IPS-18a (cell line): ENCODE results near the gene PLK3.
"Not testable (repeated sequence)": the region's sequence is repeated elsewhere in the genome, so short reads cannot be mapped to it uniquely, and the experiment has no call there.

Experiments
- H3K27ac ChIP-seq: one replicate; pipeline ENCODE4 v1.5.1; 2013; ENCODE audit warnings: low read length
- H3K27me3 ChIP-seq: one replicate; pipeline ENCODE4 v1.6.1; 2013; ENCODE audit warnings: mild to moderate bottlenecking, low read length; ENCODE audit not compliant: control insufficient read depth, insufficient read depth
- H3K36me3 ChIP-seq: one replicate; pipeline ENCODE4 v1.6.1; 2013; ENCODE audit warnings: low read depth, low read length; ENCODE audit not compliant: control insufficient read depth
- H3K4me1 ChIP-seq: one replicate; pipeline ENCODE4 v1.6.1; 2013; ENCODE audit warnings: low read depth, low read length; ENCODE audit not compliant: control insufficient read depth
- H3K4me3 ChIP-seq: one replicate; pipeline ENCODE4 v1.5.1; 2013; ENCODE audit warnings: low read length
- H3K9ac ChIP-seq: one replicate; pipeline ENCODE4 v1.6.1; 2013; ENCODE audit warnings: mild to moderate bottlenecking, low read length, moderate library complexity
- H3K9me3 ChIP-seq: one replicate; pipeline ENCODE4 v1.6.1; 2013; ENCODE audit warnings: low read depth, low read length; ENCODE audit not compliant: control insufficient read depth

Gene PLK3

GRCh38 chr1:44835738-44836675 is 35.8 kb downstream of the PLK3 start:
- H3K4me1 ChIP-seq, result peaks cover 11% of the 10 kb centered on the region
- H3K36me3 ChIP-seq, result no peaks in the 10 kb centered on the region
- no peak overlapping the region for H3K27ac ChIP-seq
- no peaks in the 10 kb centered on the region for H3K27me3 ChIP-seq
- no peak overlapping the region for H3K4me3 ChIP-seq
- no peak overlapping the region for H3K9ac ChIP-seq
- H3K9me3 ChIP-seq, result no peaks in the 10 kb centered on the region

DNA sequence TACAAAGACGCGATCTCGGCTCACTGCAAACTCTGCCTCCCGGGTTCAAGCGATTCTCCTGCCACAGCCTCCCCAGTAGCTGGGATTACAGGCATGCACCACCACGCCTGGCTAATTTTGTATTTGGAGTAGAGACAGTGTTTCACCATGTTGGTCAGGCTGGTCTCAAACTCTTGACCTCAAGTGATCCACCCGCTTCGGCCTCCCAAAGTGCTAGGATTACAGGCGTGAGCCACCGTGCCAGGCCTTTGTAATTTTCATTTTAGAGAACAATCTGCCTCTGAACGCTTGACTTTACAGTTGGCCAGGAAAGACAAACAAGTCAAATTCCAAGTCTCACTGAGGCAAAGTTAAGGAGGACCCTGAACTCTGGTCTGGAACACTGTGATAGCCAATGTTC is 38.1 kb downstream of the PLK3 start:
- H3K27me3 ChIP-seq, result peaks cover 15% of the 10 kb centered on the region
- not testable (repeated sequence) for H3K36me3 ChIP-seq, H3K9me3 ChIP-seq, H3K4me1 ChIP-seq, H3K9ac ChIP-seq, H3K27ac ChIP-seq, H3K4me3 ChIP-seq

DNA sequence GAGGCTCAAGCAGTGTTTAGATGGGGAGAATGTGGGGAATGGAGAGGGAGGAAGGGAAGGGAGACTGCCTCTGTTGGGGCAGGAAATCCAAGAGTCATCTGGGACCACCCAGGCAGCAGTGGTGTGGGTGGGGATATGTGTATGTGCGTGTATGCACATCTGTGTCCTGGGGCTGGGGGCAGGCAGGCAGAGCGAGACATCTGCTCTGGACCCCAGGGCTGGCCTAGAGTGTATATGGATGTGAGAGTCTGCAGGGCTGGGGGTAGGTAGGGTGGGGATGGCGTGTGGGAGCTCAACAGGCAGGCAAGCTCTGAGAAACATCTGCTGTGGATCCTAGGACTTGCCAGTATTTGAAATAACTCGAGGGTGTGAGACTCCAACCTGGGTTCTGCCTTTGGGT is 39.4 kb downstream of the PLK3 start:
- H3K27ac ChIP-seq, result no peak overlapping the region
- H3K9ac ChIP-seq, result no peak overlapping the region
- H3K36me3 ChIP-seq, result no peaks in the 10 kb centered on the region
- H3K9me3 ChIP-seq, result no peaks in the 10 kb centered on the region
- H3K27me3 ChIP-seq, result peaks cover 15% of the 10 kb centered on the region
- no peaks in the 10 kb centered on the region for H3K4me1 ChIP-seq
- no peak overlapping the region for H3K4me3 ChIP-seq

GRCh38 chr1:44842486-44842861 is 42.3 kb downstream of the PLK3 start:
- Histone ChIP-seq H3K9me3 (no peaks in the 10 kb centered on the region), H3K4me3 (peak overlapping the region; percentile 69), H3K36me3 (no peaks in the 10 kb centered on the region), H3K27ac (no peak overlapping the region), H3K9ac (peak overlapping the region; percentile 42), H3K27me3 (peaks cover 15% of the 10 kb centered on the region), H3K4me1 (no peaks in the 10 kb centered on the region)

- Histone ChIP-seq H3K36me3 (no peaks in the 10 kb centered on the region), H3K9ac (peak within 1 kb of the TSS; percentile 42), H3K27me3 (peaks cover 15% of the 10 kb centered on the region), H3K27ac (no peak within 1 kb of the TSS), H3K9me3 (no peaks in the 10 kb centered on the region), H3K4me1 (no peaks in the 10 kb centered on the region), H3K4me3 (peak within 1 kb of the TSS; percentile 69)
Measured at GRCh38 chr1:44842862-44843655, 42.9 kb downstream of the PLK3 start, which contains the start of gene PTCH2. Gene PTCH2 (minus strand): TSS chr1:44843253. CDS start chr1:44842932, 321 bp downstream.

GRCh38 chr1:44846985-44847384 is 46.8 kb downstream of the PLK3 start:
- Histone ChIP-seq H3K4me1 (no peaks in the 10 kb centered on the region), H3K9me3 (no peaks in the 10 kb centered on the region), H3K9ac (no peak overlapping the region), H3K4me3 (no peak overlapping the region), H3K27ac (no peak overlapping the region), H3K36me3 (no peaks in the 10 kb centered on the region), H3K27me3 (peaks cover 9% of the 10 kb centered on the region)

GRCh38 chr1:44847845-44848244 is 47.7 kb downstream of the PLK3 start:
- H3K27ac ChIP-seq, result no peak overlapping the region
- no peaks in the 10 kb centered on the region for H3K36me3 ChIP-seq
- no peaks in the 10 kb centered on the region for H3K27me3 ChIP-seq
- no peaks in the 10 kb centered on the region for H3K9me3 ChIP-seq
- no peak overlapping the region for H3K4me3 ChIP-seq
- H3K4me1 ChIP-seq, result no peaks in the 10 kb centered on the region
- H3K9ac ChIP-seq, result no peak overlapping the region

- Histone ChIP-seq H3K4me3 (no peak overlapping the region), H3K9me3 (no peaks in the 10 kb centered on the region), H3K27ac (no peak overlapping the region), H3K36me3 (no peaks in the 10 kb centered on the region), H3K4me1 (no peaks in the 10 kb centered on the region), H3K9ac (no peak overlapping the region), H3K27me3 (no peaks in the 10 kb centered on the region)
Measured at GRCh38 chr1:44848456-44849181, 48.4 kb downstream of the PLK3 start.

DNA sequence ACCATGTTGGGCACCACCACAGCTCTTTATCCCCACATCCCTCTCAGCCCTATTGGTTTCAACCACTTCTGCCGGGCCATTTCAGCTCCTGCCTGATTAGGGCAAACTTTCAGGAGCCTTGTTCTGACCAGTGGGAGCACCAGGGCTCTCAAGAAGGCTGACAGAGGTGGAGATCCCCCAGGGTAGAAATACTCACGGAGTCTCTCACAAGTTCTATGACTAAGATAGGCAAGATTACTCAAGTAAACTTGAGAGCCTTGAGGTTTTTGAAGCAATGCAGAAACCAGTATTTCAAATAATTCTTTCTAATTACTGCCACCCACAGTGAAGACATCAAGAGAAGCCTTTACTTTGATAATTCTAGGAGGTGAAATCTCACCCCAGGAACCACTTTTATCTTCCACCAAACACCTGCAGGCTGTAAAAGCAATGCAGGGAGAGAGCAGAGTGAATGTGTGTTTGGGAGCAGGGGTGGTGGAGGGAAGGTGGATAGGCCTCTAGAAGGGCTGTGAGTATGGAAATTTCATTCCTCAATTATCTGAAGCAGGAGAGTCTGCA is 49.5 kb downstream of the PLK3 start:
- Histone ChIP-seq H3K4me3 (no peak overlapping the region), H3K27me3 (no peaks in the 10 kb centered on the region), H3K9me3 (no peaks in the 10 kb centered on the region), H3K36me3 (no peaks in the 10 kb centered on the region), H3K4me1 (no peaks in the 10 kb centered on the region), H3K27ac (no peak overlapping the region), H3K9ac (no peak overlapping the region)

- H3K9ac ChIP-seq, result no peak overlapping the region
- H3K27ac ChIP-seq, result no peak overlapping the region
- no peaks in the 10 kb centered on the region for H3K27me3 ChIP-seq
- H3K4me3 ChIP-seq, result no peak overlapping the region
- no peaks in the 10 kb centered on the region for H3K36me3 ChIP-seq
- H3K4me1 ChIP-seq, result no peaks in the 10 kb centered on the region
- no peaks in the 10 kb centered on the region for H3K9me3 ChIP-seq
Measured at GRCh38 chr1:44851308-44851707, 51.1 kb downstream of the PLK3 start.

GRCh38 chr1:44853201-44853600 is 53.0 kb downstream of the PLK3 start:
- Histone ChIP-seq H3K27ac (no peak overlapping the region), H3K36me3 (no peaks in the 10 kb centered on the region), H3K4me3 (no peak overlapping the region)

More at GRCh38 chr1:44853201-44853600, 53.0 kb downstream of the PLK3 start:
- Histone ChIP-seq H3K9ac (no peak overlapping the region), H3K4me1 (no peaks in the 10 kb centered on the region), H3K9me3 (no peaks in the 10 kb centered on the region), H3K27me3 (no peaks in the 10 kb centered on the region)
